Omental fat pad (tissue), 4 donors: ENCODE data around the gene ZSWIM6. TPM values are rescaled to one million over a fixed set of nuclear protein-coding genes. Genes with fewer than 3 reads are reported as not detected.
"Not testable (repeated sequence)": the region's sequence is repeated elsewhere in the genome, so short reads cannot be mapped to it uniquely, and the experiment has no call there.

Experiments used
- ATAC-seq: fragments of 150-250 bp; one replicate; pipeline ENCODE4 v1.9.1; 2016; ENCODE audit warnings: mild to moderate bottlenecking, moderate library complexity; ENCODE audit not compliant: low FRiP score
- DNase-seq: peaks from one replicate; pipeline ENCODE4 v3.0.0-alpha.2; 2019; ENCODE audit warnings: low spot score
- CTCF ChIP-seq, 3 donors: fragments of 450-650 bp; IDR thresholded peaks; one replicate each; pipeline ENCODE4 v1.5.1; 2016 to 2017; ENCODE audit warnings: antibody characterized with exemption in 3 of 3, mild to moderate bottlenecking in 3 of 3, moderate library complexity in 2 of 3
- total RNA-seq, 4 donors: library from RNA; depleted of rRNA; stranded (reverse); fragments of >200 nt; gene quantifications; one replicate each; pipeline ENCODE4 v1.1.0, GENCODE V29; 2016

The ZSWIM6 gene
- total RNA-seq, 4 donors from 2014 or later = 9.7 to 31.1 (median 18.6) TPM

GRCh38 chr5:61402970-61403900 is 71.2 kb downstream of the ZSWIM6 start:
- no peak for TF ChIP-seq CTCF (IDR thresholded peaks at IDR 0.05)
- ATAC-seq = no peak

DNA sequence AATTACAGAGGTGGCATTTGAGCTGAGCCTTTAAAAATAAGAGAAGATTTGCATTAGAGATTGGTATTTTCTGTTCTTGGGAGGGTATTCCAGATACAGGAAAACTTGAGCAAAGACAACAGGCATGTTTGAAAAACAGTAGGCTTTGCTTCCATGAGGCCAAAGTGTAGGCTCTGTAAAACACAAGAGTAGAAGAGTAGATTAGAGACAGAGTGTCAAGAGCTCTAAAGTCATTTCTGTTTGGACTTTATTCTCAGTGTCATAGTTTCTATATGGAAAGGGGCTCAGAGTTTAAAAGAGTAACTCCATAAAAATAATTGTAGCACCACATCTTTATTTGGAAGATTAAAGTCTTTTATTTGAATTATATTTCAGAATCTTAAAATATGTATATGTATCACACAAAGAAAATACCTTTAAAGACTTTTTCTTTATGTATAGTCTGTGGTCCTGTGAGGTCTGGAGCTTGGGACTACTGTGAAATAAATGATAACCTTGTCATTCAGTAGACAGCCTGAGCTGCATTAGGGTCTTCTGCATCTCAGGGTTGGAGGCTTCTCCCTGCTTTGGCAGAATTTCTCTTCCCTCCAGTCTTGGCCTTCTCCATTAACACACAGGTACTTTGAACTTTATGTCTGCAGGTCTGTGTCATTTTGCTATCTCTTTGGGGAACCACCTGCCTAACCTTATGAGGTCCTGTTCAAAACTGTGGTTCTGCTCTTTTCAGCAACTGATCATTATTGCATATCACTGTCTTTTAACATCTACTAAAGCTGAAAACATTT is 73.6 kb downstream of the ZSWIM6 start:
- DNase-seq = no peak
- no peak for ATAC-seq
- TF ChIP-seq CTCF (IDR thresholded peaks at IDR 0.05) = no peak

More at GRCh38 chr5:61402970-61403900, 71.2 kb downstream of the ZSWIM6 start:
- DNase-seq = no peak

DNA sequence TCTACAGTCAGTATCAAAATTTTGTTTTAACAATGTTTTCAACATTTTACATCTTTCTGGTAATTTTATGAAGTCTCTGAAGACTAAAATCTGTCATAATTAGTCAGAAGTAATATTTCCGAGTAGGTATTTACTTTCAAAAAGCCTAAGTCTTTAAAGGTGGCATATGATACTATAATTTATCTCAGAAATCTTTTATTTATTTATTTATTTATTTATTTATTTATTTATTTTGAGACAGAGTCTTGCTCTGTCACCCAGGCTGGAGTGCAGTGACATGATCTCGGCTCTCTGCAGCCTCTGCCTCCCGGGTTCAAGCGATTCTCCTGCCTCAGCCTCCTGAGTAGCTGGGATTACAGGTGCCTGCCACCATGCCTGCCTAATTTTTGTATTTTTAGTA is 74.4 kb downstream of the ZSWIM6 start:
- DNase-seq, ATAC-seq: not testable (repeated sequence)

GRCh38 chr5:61407706-61408270 is 75.7 kb downstream of the ZSWIM6 start:
- no peak for TF ChIP-seq CTCF (IDR thresholded peaks at IDR 0.05)
- ATAC-seq (no peak), DNase-seq (no peak)

- DNase-seq (peak; percentile 98), ATAC-seq (peak; percentile 99)
- no peak for TF ChIP-seq CTCF (IDR thresholded peaks at IDR 0.05)
Measured at GRCh38 chr5:61408476-61409168, 76.6 kb downstream of the ZSWIM6 start.

DNA sequence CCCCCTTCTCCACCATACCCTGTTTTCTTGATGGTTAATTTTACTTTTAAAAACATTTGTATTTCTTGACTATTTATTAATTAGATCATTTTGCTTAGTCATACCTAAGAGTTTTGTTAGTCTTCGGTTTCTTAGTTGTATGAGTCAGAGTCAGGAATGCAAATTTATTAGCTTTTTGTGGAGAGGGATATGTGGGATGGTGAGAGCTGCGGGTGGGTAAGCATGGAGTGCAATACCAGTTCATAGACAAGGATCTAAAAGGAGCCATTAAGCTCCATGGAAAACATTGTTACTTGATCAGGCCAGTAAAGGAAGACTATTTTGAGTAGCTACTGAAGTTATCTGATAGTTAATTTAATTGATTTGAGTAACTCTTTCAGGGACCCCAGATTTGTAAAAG is 77.5 kb downstream of the ZSWIM6 start:
- no peak for TF ChIP-seq CTCF (IDR thresholded peaks at IDR 0.05)
- ATAC-seq (peak; percentile 66), DNase-seq (no peak)

DNA sequence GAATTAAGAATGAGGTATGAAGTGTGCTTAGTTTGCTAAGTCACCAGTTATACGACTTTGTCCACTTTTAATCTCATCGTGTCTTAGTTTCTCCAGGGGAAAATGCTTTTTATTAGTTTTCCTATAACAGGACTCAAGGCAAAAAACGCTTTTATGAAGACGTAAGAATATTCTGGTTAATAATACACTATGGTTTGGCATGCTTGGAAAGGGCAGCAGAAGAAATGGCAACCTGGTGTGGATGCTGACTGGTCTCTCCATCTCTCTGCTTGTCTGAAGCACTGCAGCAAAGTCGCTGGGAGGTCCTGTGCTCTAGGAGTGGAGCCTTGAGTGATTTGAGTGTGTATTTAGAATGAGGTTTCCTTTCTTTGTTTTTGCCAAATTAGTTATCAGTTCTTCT is 78.8 kb downstream of the ZSWIM6 start:
- ATAC-seq (no peak), DNase-seq (no peak)
- no peak for TF ChIP-seq CTCF (IDR thresholded peaks at IDR 0.05)
